GM19468 (cell line): ENCODE results near the gene DNM3.

ENCODE experiments used
- ATAC-seq: cut with Tn5 transposase; IDR thresholded peaks from one replicate; pipeline ENCODE4 v1.9.1; 2021; ENCODE audit warnings: mild to moderate bottlenecking, moderate library complexity, moderate number of reproducible peaks; ENCODE audit not compliant: unreplicated experiment; ENCODE audit errors: extremely low read depth

DNM3 gene

GRCh38 chr1:171961861-171962260 is 120.6 kb downstream of the DNM3 start:
- ATAC-seq = no peak

GRCh38 chr1:171963762-171964161 is 122.5 kb downstream of the DNM3 start:
- ATAC-seq = no peak

GRCh38 chr1:171965777-171966176 is 124.5 kb downstream of the DNM3 start:
- ATAC-seq = no peak

GRCh38 chr1:171966426-171967220 is 125.3 kb downstream of the DNM3 start:
- ATAC-seq = no peak

- ATAC-seq = no peak
These were observed 127.9 kb downstream of the DNM3 start for GRCh38 chr1:171969226-171969625.

GRCh38 chr1:171969813-171970212 is 128.5 kb downstream of the DNM3 start:
- no peak for ATAC-seq

GRCh38 chr1:171972846-171973245 is 131.5 kb downstream of the DNM3 start:
- ATAC-seq = no peak

- no peak for ATAC-seq
These were observed 132.1 kb downstream of the DNM3 start for GRCh38 chr1:171973421-171973820.

GRCh38 chr1:171981303-171981702 is 140.0 kb downstream of the DNM3 start:
- no peak for ATAC-seq

- no peak for ATAC-seq
These were observed 142.3 kb downstream of the DNM3 start for GRCh38 chr1:171983584-171983983.

- ATAC-seq = no peak
These were observed 143.0 kb downstream of the DNM3 start for GRCh38 chr1:171984262-171984661.

- ATAC-seq = no peak
These were observed 143.7 kb downstream of the DNM3 start for GRCh38 chr1:171984850-171985485.

- no peak for ATAC-seq
These were observed 144.3 kb downstream of the DNM3 start for GRCh38 chr1:171985639-171986038.

- no peak for ATAC-seq
These were observed 147.1 kb downstream of the DNM3 start for GRCh38 chr1:171988243-171988885.

- ATAC-seq = no peak
These were observed 149.1 kb downstream of the DNM3 start for GRCh38 chr1:171990371-171990770.

- ATAC-seq = no peak
These were observed 153.0 kb downstream of the DNM3 start for GRCh38 chr1:171994293-171994692.

GRCh38 chr1:171995573-171995972 is 154.3 kb downstream of the DNM3 start:
- no peak for ATAC-seq

- ATAC-seq = no peak
These were observed 156.6 kb downstream of the DNM3 start for GRCh38 chr1:171997936-171998335.

- ATAC-seq = no peak
These were observed 157.4 kb downstream of the DNM3 start for GRCh38 chr1:171998711-171999110.

GRCh38 chr1:171999756-172000155 is 158.5 kb downstream of the DNM3 start:
- no peak for ATAC-seq

- ATAC-seq = no peak
These were observed 160.0 kb downstream of the DNM3 start for GRCh38 chr1:172001288-172001687.
